Peyer's patch (tissue), 4 donors: ENCODE measurements around the gene PFKP. TPM values are rescaled to one million over a fixed set of nuclear protein-coding genes. Genes with fewer than 3 reads are reported as not detected.

ENCODE experiments used
- DNase-seq, 3 donors: peaks; one replicate each; pipeline ENCODE4 v3.0.0-alpha.2; 2017 to 2019
- H3K27ac ChIP-seq, 4 donors: fragments of 200-600 bp; sonication (generic); one replicate each; pipeline ENCODE4 v1.5.1; 2016 to 2019
- H3K27me3 ChIP-seq, 2 donors: fragments of 200-600 bp; sonication (generic); one replicate each; pipeline ENCODE4 v1.5.1; 2019
- H3K36me3 ChIP-seq, 3 donors: fragments of 200-600 bp; sonication (generic); one replicate each; pipeline ENCODE4 v1.5.1; 2016 to 2019
- H3K4me1 ChIP-seq, 4 donors: fragments of 200-600 bp; sonication (generic); one replicate each; pipeline ENCODE4 v1.5.1; 2016 to 2019
- H3K4me3 ChIP-seq, 4 donors: fragments of 200-600 bp; sonication (generic); 1 replicate in 3 of 4; 2 replicates in 1 of 4; pipeline ENCODE4 v1.5.1; 2016 to 2019; ENCODE audit warnings: mild to moderate bottlenecking in 1 of 4
- H3K9me3 ChIP-seq, 4 donors: fragments of 200-600 bp; sonication (generic); one replicate each; pipeline ENCODE4 v1.5.1; 2016 to 2019; ENCODE audit warnings: mild to moderate bottlenecking in 1 of 4
- POLR2A ChIP-seq, 2 donors: fragments of 450-650 bp; IDR thresholded peaks; one replicate each; pipeline ENCODE4 v1.5.1; 2017; ENCODE audit warnings: antibody characterized with exemption in 2 of 2, mild to moderate bottlenecking in 2 of 2, moderate library complexity in 2 of 2
- total RNA-seq, 4 donors: library from RNA; depleted of rRNA; stranded (reverse); fragments of >200 nt; gene quantifications; one replicate each; pipeline ENCODE4 v1.1.0, GENCODE V29; 2016
- TF ChIP-seq, protein P1 (sequence below), 6 experiments: fragments of 450-650 bp in 4 of 6; fragments of 200-600 bp in 2 of 6; sonication (generic) in 1 of 6; IDR thresholded peaks; one replicate each; pipeline ENCODE4 v1.5.1; 2017 to 2019; ENCODE audit warnings: antibody characterized with exemption in 6 of 6, mild to moderate bottlenecking in 3 of 6, moderate library complexity in 1 of 6

The PFKP gene
- total RNA-seq, 4 donors from 2014 or later, result 79.0 to 130 (median 87.9) TPM

- H3K4me3 ChIP-seq, result no peak overlapping the region
- H3K27ac ChIP-seq, result no peak overlapping the region
- peaks cover 0 to 83% (median 0%) of the 10 kb centered on the region in 3 donors for H3K36me3 ChIP-seq
- TF ChIP-seq, protein P1, sequence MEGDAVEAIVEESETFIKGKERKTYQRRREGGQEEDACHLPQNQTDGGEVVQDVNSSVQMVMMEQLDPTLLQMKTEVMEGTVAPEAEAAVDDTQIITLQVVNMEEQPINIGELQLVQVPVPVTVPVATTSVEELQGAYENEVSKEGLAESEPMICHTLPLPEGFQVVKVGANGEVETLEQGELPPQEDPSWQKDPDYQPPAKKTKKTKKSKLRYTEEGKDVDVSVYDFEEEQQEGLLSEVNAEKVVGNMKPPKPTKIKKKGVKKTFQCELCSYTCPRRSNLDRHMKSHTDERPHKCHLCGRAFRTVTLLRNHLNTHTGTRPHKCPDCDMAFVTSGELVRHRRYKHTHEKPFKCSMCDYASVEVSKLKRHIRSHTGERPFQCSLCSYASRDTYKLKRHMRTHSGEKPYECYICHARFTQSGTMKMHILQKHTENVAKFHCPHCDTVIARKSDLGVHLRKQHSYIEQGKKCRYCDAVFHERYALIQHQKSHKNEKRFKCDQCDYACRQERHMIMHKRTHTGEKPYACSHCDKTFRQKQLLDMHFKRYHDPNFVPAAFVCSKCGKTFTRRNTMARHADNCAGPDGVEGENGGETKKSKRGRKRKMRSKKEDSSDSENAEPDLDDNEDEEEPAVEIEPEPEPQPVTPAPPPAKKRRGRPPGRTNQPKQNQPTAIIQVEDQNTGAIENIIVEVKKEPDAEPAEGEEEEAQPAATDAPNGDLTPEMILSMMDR (IDR thresholded peaks at IDR 0.05), result no peak
- TF ChIP-seq POLR2A (IDR thresholded peaks at IDR 0.05), result no peak
- DNase-seq, result no peak
- H3K9me3 ChIP-seq, result no peaks in the 10 kb centered on the region
- no peaks in the 10 kb centered on the region for H3K27me3 ChIP-seq
- no peaks in the 10 kb centered on the region for H3K4me1 ChIP-seq
Observed at GRCh38 chr10:3109633-3110032, 42.3 kb downstream of the PFKP start.

DNA sequence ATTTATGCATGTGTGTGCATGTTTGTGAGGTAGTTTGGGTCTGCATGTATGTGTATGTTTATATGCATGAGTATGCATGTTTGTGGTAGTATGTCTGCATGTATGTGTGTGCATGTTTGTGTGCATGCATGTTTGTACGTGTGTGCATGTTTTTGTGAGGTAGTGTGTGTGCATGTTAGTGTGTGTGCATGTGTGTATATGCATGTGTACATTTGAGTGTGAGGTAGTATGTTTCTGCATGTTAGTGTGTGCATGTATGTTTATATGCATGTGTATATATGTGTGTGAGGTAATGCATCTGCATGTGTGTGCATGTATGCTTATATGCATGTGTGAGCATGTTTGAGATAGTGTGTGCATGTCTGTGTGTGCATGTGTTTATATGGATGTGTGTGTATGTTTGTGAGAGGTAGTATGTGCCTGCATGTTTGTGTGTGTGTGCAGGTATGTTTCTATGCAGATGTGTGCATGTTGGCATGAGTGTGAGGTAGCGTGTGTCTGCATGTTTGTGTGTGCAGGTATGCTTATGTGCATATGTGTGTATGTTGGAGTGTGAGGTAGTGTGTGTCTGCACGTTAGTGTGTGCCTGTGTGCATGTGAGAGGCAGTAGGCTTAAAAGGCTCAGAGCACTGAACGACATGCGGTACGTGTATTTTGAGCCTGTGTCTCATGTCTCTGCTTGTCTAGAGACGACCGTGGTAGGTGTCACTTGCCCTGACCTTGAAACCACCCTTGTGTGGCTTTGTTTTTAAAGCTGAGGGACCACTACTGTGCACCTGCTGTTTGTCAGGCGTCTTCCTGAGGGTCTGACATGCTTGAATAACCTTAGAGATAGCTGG is 43.7 kb downstream of the PFKP start:
- Histone ChIP-seq H3K4me1 (no peaks in the 10 kb centered on the region), H3K36me3 (peaks cover 0 to 80% (median 0%) of the 10 kb centered on the region in 3 donors), H3K9me3 (no peaks in the 10 kb centered on the region), H3K27me3 (no peaks in the 10 kb centered on the region), H3K27ac (no peak overlapping the region), H3K4me3 (no peak overlapping the region)
- no peak for TF ChIP-seq POLR2A (IDR thresholded peaks at IDR 0.05)
- TF ChIP-seq, protein P1 (IDR thresholded peaks at IDR 0.05), result no peak
- no peak for DNase-seq

DNA sequence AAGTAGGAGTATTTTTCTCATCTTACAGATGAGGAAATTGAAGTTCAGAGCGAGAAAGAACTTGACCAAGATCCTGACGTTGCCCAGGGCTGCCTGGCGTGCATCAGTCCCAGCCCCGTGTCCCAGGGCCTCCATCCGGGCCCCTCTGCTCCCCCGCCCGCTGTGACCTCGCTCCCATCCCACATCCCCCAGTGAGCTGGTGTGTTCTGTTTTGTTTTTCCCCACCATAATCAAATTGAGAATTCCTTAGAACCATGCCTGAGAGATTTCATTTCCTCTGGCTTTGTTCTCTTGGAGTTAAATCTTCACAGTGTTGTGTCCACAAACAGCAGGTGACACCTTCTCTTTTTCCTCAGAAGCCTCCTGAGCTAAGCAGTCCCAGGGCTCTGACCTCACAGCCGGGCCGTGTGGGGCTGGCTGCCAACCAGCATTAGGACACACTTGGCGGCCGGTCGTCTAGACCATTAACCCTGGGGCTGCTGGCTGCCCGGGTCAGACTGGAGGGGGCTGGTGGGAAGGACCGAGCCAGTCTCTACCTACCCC is 44.3 kb downstream of the PFKP start:
- Histone ChIP-seq H3K4me1 (no peaks in the 10 kb centered on the region), H3K36me3 (peaks cover 0 to 86% (median 0%) of the 10 kb centered on the region in 3 donors), H3K27me3 (no peaks in the 10 kb centered on the region), H3K4me3 (no peak overlapping the region), H3K9me3 (no peaks in the 10 kb centered on the region), H3K27ac (no peak overlapping the region)
- no peak for DNase-seq
- TF ChIP-seq, protein P1 (IDR thresholded peaks at IDR 0.05), result no peak
- no peak for TF ChIP-seq POLR2A (IDR thresholded peaks at IDR 0.05)

GRCh38 chr10:3113343-3113720 is 46.0 kb downstream of the PFKP start:
- Histone ChIP-seq H3K4me1 (no peaks in the 10 kb centered on the region), H3K27ac (no peak overlapping the region), H3K36me3 (peaks cover 0 to 88% (median 0%) of the 10 kb centered on the region in 3 donors), H3K27me3 (no peaks in the 10 kb centered on the region), H3K9me3 (no peaks in the 10 kb centered on the region), H3K4me3 (no peak overlapping the region)
- DNase-seq, result no peak
- TF ChIP-seq, protein P1 (IDR thresholded peaks at IDR 0.05), result no peak
- TF ChIP-seq POLR2A (IDR thresholded peaks at IDR 0.05), result no peak

DNA sequence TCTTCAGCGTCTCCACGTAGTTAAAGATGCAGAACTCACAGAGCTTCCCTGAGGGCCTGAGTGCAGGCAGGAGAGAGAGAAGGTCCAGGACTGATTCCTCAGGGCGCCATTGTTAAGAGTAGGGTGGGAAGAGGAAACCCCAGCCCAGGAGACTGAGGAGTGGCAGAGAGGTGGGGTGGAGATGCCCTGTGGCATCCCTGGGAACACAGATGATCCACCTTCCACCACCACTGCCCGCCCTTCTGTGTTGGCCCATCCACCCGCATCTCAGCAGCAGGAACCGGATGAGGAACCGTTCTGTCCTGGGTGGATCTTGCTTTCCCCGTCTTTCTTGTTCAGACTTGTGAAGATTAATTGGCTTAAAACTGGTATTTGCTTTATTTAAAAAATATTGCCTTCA is 48.3 kb downstream of the PFKP start:
- no peak for TF ChIP-seq POLR2A (IDR thresholded peaks at IDR 0.05)
- TF ChIP-seq, protein P1 (IDR thresholded peaks at IDR 0.05), result no peak
- Histone ChIP-seq H3K4me3 (no peak overlapping the region), H3K4me1 (no peaks in the 10 kb centered on the region), H3K27ac (no peak overlapping the region), H3K36me3 (peaks cover 0 to 87% (median 0%) of the 10 kb centered on the region in 3 donors), H3K27me3 (no peaks in the 10 kb centered on the region), H3K9me3 (no peaks in the 10 kb centered on the region)
- no peak for DNase-seq
